ENCODE results near the gene FCN1.

- TF ChIP-seq CTCF (IDR thresholded peaks at IDR 0.05 in 2 of 3, conservative IDR thresholded peaks at IDR 0.05 in 1 of 3; ENCODE audit: control insufficient read depth in 2 of 3, extremely low read depth in 1 of 3, insufficient read depth in 1 of 3, low read depth in 3 of 3, low read length in 3 of 3) = no peak
- no peak for TF ChIP-seq POLR2AphosphoS5 (IDR thresholded peaks at IDR 0.05; ENCODE audit: low read length)
- TF ChIP-seq POLR2A (IDR thresholded peaks at IDR 0.05; ENCODE audit: low read depth, low read length) = no peak
- no peak for TF ChIP-seq ZNF217 (IDR thresholded peaks at IDR 0.05)
- TF ChIP-seq ZZZ3 (IDR thresholded peaks at IDR 0.05; ENCODE audit: control insufficient read depth, insufficient read length, low read depth) = no peak
Measured at GRCh38 chr9:134898319-134898718, 19.4 kb downstream of the FCN1 start.

All from GM12878 (cell line).